Measurements from ENCODE around the gene CFAP74. TPM values are rescaled to one million over a fixed set of nuclear protein-coding genes. Genes with fewer than 3 reads are reported as not detected.

CFAP74 gene
- total and polyA plus RNA-seq, 2 of the 13 experiments (the other 11 are each of a cell fraction or from before 2014, with no cell fraction given) = 0.27 to 0.62 TPM

DNA sequence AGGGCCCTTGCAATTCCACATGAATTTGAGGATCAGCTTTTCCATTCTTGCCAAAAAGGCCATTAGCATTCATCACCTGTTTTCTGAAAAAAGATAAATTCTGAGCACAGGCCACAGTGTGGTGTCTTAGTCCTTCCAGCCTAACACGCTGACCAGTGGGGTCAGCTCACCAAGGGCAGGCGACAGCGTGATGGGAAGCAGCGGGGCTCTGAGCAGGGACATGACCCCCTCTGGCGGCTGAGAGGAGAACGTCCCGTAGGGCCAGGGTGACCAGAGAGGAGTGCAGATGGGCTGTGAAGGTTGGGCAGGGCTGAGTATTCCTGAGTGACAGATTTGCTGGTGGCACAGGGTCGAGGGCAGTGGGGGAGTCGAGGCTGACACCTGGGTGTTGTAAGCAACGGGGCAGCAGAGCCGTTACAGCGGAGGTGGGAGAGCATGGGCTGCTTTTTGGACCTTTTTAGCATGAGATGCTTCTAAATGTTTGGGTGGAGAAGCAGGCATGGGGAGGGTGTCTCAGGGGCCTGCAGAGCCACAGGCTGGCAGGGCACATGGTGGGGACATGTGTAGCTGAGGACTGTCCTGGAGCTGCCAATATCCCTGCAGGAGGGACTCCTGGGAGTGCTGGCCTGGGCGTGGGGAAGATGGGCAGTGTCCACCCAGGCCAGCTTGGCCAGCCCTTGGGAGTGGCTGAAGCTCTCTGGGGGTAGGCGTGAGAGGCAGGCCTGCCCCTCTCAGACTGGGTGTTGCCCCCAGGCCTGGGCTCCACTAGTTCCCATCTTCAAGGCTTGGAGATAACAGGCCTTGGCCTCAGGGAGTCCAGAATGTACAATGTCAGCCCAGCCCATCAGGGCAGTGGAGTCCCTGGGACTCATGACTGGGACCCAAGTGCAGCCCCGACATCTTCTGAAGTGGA is 97.1 kb downstream of the CFAP74 start (continued):
- TF ChIP-seq, protein P1, sequence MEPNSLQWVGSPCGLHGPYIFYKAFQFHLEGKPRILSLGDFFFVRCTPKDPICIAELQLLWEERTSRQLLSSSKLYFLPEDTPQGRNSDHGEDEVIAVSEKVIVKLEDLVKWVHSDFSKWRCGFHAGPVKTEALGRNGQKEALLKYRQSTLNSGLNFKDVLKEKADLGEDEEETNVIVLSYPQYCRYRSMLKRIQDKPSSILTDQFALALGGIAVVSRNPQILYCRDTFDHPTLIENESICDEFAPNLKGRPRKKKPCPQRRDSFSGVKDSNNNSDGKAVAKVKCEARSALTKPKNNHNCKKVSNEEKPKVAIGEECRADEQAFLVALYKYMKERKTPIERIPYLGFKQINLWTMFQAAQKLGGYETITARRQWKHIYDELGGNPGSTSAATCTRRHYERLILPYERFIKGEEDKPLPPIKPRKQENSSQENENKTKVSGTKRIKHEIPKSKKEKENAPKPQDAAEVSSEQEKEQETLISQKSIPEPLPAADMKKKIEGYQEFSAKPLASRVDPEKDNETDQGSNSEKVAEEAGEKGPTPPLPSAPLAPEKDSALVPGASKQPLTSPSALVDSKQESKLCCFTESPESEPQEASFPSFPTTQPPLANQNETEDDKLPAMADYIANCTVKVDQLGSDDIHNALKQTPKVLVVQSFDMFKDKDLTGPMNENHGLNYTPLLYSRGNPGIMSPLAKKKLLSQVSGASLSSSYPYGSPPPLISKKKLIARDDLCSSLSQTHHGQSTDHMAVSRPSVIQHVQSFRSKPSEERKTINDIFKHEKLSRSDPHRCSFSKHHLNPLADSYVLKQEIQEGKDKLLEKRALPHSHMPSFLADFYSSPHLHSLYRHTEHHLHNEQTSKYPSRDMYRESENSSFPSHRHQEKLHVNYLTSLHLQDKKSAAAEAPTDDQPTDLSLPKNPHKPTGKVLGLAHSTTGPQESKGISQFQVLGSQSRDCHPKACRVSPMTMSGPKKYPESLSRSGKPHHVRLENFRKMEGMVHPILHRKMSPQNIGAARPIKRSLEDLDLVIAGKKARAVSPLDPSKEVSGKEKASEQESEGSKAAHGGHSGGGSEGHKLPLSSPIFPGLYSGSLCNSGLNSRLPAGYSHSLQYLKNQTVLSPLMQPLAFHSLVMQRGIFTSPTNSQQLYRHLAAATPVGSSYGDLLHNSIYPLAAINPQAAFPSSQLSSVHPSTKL (CRISPR knock-in tag; IDR thresholded peaks at IDR 0.05) = peak; percentile 52
- TF ChIP-seq CBX5 (CRISPR knock-in tag; IDR thresholded peaks at IDR 0.05; ENCODE audit: borderline replicate concordance) (peak; percentile 61; the same call in 1 of the 2 replicates), NFIB (CRISPR knock-in tag; IDR thresholded peaks at IDR 0.05; ENCODE audit: borderline replicate concordance) (no peak), HNRNPLL (IDR thresholded peaks at IDR 0.05; ENCODE audit: low read depth, low read length, poor library complexity, severe bottlenecking) (no peak), ZNF468 (CRISPR knock-in tag; IDR thresholded peaks at IDR 0.05) (no peak), RBM22 (optimal IDR thresholded peaks at IDR 0.05; ENCODE audit: low read length) (no peak), ZFP1 (CRISPR knock-in tag; IDR thresholded peaks at IDR 0.05) (0 out of 2 replicates have a peak, but pooled peaks have one; percentile 36), CHD4 (IDR thresholded peaks at IDR 0.05; ENCODE audit: borderline replicate concordance, low read length) (no peak), ZNF282 (IDR thresholded peaks at IDR 0.05; ENCODE audit: partially characterized antibody) (no peak), RCOR2 (CRISPR knock-in tag; IDR thresholded peaks at IDR 0.05) (no peak), ZNF720 (CRISPR knock-in tag; IDR thresholded peaks at IDR 0.05) (no peak), RNF2 (conservative IDR thresholded peaks at IDR 0.05; ENCODE audit: low read depth) (no peak), FOSL2 (CRISPR knock-in tag; IDR thresholded peaks at IDR 0.05) (peak; percentile 40), SYNCRIP (IDR thresholded peaks at IDR 0.05; ENCODE audit: insufficient read depth, low read depth, low read length) (no peak), RXRA (CRISPR knock-in tag; IDR thresholded peaks at IDR 0.05) (peak; percentile 74), FOXA3 (CRISPR knock-in tag; IDR thresholded peaks at IDR 0.05) (peak; percentile 36; the same call in 1 of the 2 replicates), ZNF570 (CRISPR knock-in tag; IDR thresholded peaks at IDR 0.05; ENCODE audit: borderline replicate concordance) (no peak)
- TF ChIP-seq, protein P2, sequence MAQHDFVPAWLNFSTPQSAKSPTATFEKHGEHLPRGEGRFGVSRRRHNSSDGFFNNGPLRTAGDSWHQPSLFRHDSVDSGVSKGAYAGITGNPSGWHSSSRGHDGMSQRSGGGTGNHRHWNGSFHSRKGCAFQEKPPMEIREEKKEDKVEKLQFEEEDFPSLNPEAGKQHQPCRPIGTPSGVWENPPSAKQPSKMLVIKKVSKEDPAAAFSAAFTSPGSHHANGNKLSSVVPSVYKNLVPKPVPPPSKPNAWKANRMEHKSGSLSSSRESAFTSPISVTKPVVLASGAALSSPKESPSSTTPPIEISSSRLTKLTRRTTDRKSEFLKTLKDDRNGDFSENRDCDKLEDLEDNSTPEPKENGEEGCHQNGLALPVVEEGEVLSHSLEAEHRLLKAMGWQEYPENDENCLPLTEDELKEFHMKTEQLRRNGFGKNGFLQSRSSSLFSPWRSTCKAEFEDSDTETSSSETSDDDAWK (CRISPR knock-in tag; IDR thresholded peaks at IDR 0.05) = no peak
- TF ChIP-seq, protein P3, sequence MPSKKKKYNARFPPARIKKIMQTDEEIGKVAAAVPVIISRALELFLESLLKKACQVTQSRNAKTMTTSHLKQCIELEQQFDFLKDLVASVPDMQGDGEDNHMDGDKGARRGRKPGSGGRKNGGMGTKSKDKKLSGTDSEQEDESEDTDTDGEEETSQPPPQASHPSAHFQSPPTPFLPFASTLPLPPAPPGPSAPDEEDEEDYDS (CRISPR knock-in tag; IDR thresholded peaks at IDR 0.05) = 0 out of 2 replicates have a peak, but pooled peaks have one; percentile 22
- TF ChIP-seq, protein P4, sequence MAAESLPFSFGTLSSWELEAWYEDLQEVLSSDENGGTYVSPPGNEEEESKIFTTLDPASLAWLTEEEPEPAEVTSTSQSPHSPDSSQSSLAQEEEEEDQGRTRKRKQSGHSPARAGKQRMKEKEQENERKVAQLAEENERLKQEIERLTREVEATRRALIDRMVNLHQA (CRISPR knock-in tag; IDR thresholded peaks at IDR 0.05) = no peak
- TF ChIP-seq, protein P5, sequence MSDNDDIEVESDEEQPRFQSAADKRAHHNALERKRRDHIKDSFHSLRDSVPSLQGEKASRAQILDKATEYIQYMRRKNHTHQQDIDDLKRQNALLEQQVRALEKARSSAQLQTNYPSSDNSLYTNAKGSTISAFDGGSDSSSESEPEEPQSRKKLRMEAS (IDR thresholded peaks at IDR 0.05) = peak; percentile 77
- TF ChIP-seq, protein P6, sequence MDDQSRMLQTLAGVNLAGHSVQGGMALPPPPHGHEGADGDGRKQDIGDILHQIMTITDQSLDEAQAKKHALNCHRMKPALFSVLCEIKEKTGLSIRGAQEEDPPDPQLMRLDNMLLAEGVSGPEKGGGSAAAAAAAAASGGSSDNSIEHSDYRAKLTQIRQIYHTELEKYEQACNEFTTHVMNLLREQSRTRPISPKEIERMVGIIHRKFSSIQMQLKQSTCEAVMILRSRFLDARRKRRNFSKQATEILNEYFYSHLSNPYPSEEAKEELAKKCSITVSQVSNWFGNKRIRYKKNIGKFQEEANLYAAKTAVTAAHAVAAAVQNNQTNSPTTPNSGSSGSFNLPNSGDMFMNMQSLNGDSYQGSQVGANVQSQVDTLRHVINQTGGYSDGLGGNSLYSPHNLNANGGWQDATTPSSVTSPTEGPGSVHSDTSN (CRISPR knock-in tag; IDR thresholded peaks at IDR 0.05; ENCODE audit: borderline replicate concordance) = no peak

Measured in HepG2 (cell line).